Left lung (tissue), 10 donors: ENCODE results near the gene ZNF688. TPM values are rescaled to one million over a fixed set of nuclear protein-coding genes. Genes with fewer than 3 reads are reported as not detected.
"Not testable (repeated sequence)": the region's sequence is repeated elsewhere in the genome, so short reads cannot be mapped to it uniquely, and the experiment has no call there.

Experiments used
- ATAC-seq: fragments of 200-7000 bp; cut with Tn5 transposase; one replicate; pipeline ENCODE4 v1.9.1; 2020; ENCODE audit warnings: moderate library complexity
- DNase-seq, 4 donors: peaks; one replicate each; pipeline ENCODE4 v3.0.0-alpha.2; 2013 to 2020
- H3K27ac ChIP-seq, 2 donors: fragments of 200-600 bp; sonication (generic) in 1 of 2; one replicate each; pipeline versions ENCODE4 v1.5.0 to v1.8.0; 2020 to 2021
- H3K27me3 ChIP-seq, 2 donors: fragments of 200-600 bp; sonication (generic) in 1 of 2; one replicate each; pipeline versions ENCODE4 v1.5.0 to v1.8.0; 2020 to 2021
- H3K36me3 ChIP-seq, 2 donors: fragments of 200-600 bp; sonication (generic) in 1 of 2; one replicate each; pipeline versions ENCODE4 v1.5.0 to v1.8.0; 2020 to 2021
- H3K4me1 ChIP-seq, 2 donors: fragments of 200-600 bp; one replicate each; pipeline ENCODE4 v1.8.0; 2021
- H3K4me3 ChIP-seq, 2 donors: fragments of 200-600 bp; sonication (generic) in 1 of 2; one replicate each; pipeline versions ENCODE4 v1.5.0 to v1.8.0; 2020 to 2021; ENCODE audit warnings: mild to moderate bottlenecking in 1 of 2
- H3K9me3 ChIP-seq, 2 donors: fragments of 200-600 bp; sonication (generic) in 1 of 2; one replicate each; pipeline versions ENCODE4 v1.5.0 to v1.8.0; 2020 to 2021
- CTCF ChIP-seq, 2 donors: fragments of 200-600 bp; sonication (generic) in 1 of 2; IDR thresholded peaks; one replicate each; pipeline versions ENCODE4 v1.5.0 to v1.8.0; 2021; ENCODE audit warnings: antibody characterized with exemption in 2 of 2
- intact Hi-C, 2 donors: fragments of 100-400 bp; cut with DNase I; formaldehyde crosslinking; loops; one replicate each; pipeline versions ENCODE4 v1.11.2 to v1.14.2; 2022
- polyA plus RNA-seq, 6 donors: library from polyadenylated mRNA; unstranded; fragments of 120-200 nt; gene quantifications; one replicate each; pipeline ENCODE4 v1.2.1, GENCODE V29; 2013; ENCODE audit not compliant: insufficient read length in 6 of 6
- total RNA-seq, 2 donors: library from RNA; stranded (reverse); fragmentation: NEBNext Ultra II Directional; extraction: Animal tissue kit (Norgen Biotek cat#: 25700); gene quantifications; one replicate each; pipeline ENCODE4 v1.2.1, GENCODE V29; 2021
- donor health status: DM: no; HTN: yes; CAD: no.
- donor health status: DM: no; HTN: no; CAD: no.

The ZNF688 gene
- total and polyA plus RNA-seq, 8 donors: 8.9 to 16.4 (median 12.3) TPM

- Histone ChIP-seq H3K4me3 (no peak overlapping the region), H3K9me3 (no peaks in the 10 kb centered on the region), H3K36me3 (peaks cover 0 to 39% of the 10 kb centered on the region in 2 donors), H3K4me1 (peaks cover 0 to 44% of the 10 kb centered on the region in 2 donors), H3K27ac (no peak overlapping the region), H3K27me3 (no peaks in the 10 kb centered on the region)
- intact Hi-C loops: no loop called here
- no peak for TF ChIP-seq CTCF (IDR thresholded peaks at IDR 0.05)
- DNase-seq: no peak
- no peak for ATAC-seq
Measured at GRCh38 chr16:30600929-30601328, 29.4 kb upstream of the ZNF688 start.

GRCh38 chr16:30600215-30600614 lies 28.7 kb upstream of the ZNF688 start:
- no peak for TF ChIP-seq CTCF (IDR thresholded peaks at IDR 0.05)
- no peaks in the 10 kb centered on the region for H3K9me3 ChIP-seq
- intact Hi-C loops: no loop called here
- H3K27me3 ChIP-seq: no peaks in the 10 kb centered on the region
- H3K4me3 ChIP-seq: no peak overlapping the region
- no peak for ATAC-seq
- H3K27ac ChIP-seq: no peak overlapping the region
- DNase-seq: no peak
- peaks cover 0 to 38% of the 10 kb centered on the region in 2 donors for H3K4me1 ChIP-seq
- H3K36me3 ChIP-seq: peaks cover 0 to 32% of the 10 kb centered on the region in 2 donors

- ATAC-seq: no peak
- Histone ChIP-seq H3K36me3 (no peaks in the 10 kb centered on the region), H3K27ac (no peak overlapping the region), H3K27me3 (no peaks in the 10 kb centered on the region), H3K4me1 (no peaks in the 10 kb centered on the region), H3K9me3 (no peaks in the 10 kb centered on the region), H3K4me3 (no peak overlapping the region)
- TF ChIP-seq CTCF (IDR thresholded peaks at IDR 0.05): no peak
- intact Hi-C loops: no loop called here
- no peak for DNase-seq
Measured at GRCh38 chr16:30592871-30593270, 21.4 kb upstream of the ZNF688 start.

- H3K27ac ChIP-seq, ATAC-seq, DNase-seq, H3K36me3 ChIP-seq, H3K27me3 ChIP-seq, H3K9me3 ChIP-seq, H3K4me3 ChIP-seq, intact Hi-C loops, H3K4me1 ChIP-seq: not testable (repeated sequence)
Measured at GRCh38 chr16:30590869-30591268, 19.4 kb upstream of the ZNF688 start.

- H3K27me3 ChIP-seq, H3K9me3 ChIP-seq, ATAC-seq, DNase-seq, H3K36me3 ChIP-seq, H3K27ac ChIP-seq, intact Hi-C loops, H3K4me3 ChIP-seq: not testable (repeated sequence)
- H3K4me1 ChIP-seq: peaks cover 3 to 13% of the 10 kb centered on the region in 2 donors
Measured at GRCh38 chr16:30589582-30589981, 18.1 kb upstream of the ZNF688 start.

- no peak for DNase-seq
- TF ChIP-seq CTCF (IDR thresholded peaks at IDR 0.05): no peak
- Histone ChIP-seq H3K27ac (no peak overlapping the region), H3K4me3 (no peak overlapping the region), H3K27me3 (no peaks in the 10 kb centered on the region), H3K36me3 (no peaks in the 10 kb centered on the region), H3K4me1 (peaks cover 3 to 23% of the 10 kb centered on the region in 2 donors), H3K9me3 (no peaks in the 10 kb centered on the region)
- intact Hi-C loops: no loop called here
- no peak for ATAC-seq
Measured at GRCh38 chr16:30588651-30589050, 17.1 kb upstream of the ZNF688 start.
